HG02678 (cell line): ENCODE measurements around the gene DOK3.
A peak's percentile ranks its signal among the peaks of the same experiment; 100 is the strongest.
"Not testable (repeated sequence)": the region's sequence is repeated elsewhere in the genome, so short reads cannot be mapped to it uniquely, and the experiment has no call there.

Experiments used
- ATAC-seq: cut with Tn5 transposase; IDR thresholded peaks from one replicate; pipeline ENCODE4 v1.9.1; 2021; ENCODE audit warnings: mild to moderate bottlenecking, moderate library complexity; ENCODE audit not compliant: unreplicated experiment

DOK3 gene

DNA sequence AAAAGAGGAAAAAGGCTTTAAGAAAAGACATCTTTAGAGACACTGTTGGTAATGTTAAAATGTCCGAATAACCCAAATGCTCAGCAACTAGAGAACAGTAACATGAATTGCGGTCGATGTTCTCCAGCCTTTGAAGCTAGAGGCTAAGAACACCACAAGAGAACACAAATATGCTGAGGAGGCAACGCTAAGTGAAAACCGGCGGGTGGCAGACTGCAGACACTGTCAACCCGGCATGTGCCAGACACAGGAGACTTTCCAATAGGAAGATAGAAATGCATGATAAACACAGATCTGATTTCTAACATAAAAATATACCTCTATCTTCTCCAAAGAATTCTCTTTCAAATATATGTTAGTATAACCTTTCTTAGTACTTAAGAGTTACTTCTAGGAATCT, 25.5 kb upstream of the DOK3 start:
- no peak for ATAC-seq

DNA sequence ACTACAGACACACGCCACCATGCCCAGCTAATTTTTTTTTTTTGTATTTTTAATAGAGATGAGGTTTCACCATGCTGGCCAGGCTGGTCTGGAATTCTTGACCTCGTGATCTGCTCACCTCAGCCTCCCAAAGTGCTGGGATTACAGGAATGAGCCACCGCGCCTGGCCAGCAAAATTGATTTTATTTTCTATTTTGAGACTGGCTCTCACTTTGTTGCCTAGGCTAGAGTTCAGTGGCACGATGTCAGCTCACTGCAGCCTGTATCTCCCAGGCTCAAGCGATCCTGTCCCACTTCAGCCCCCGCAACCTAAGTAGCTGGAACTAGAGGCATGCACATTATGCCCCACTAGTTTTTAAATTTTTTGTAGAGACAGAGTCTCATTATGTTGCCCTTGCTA, 24.8 kb upstream of the DOK3 start:
- ATAC-seq: not testable (repeated sequence)

DNA sequence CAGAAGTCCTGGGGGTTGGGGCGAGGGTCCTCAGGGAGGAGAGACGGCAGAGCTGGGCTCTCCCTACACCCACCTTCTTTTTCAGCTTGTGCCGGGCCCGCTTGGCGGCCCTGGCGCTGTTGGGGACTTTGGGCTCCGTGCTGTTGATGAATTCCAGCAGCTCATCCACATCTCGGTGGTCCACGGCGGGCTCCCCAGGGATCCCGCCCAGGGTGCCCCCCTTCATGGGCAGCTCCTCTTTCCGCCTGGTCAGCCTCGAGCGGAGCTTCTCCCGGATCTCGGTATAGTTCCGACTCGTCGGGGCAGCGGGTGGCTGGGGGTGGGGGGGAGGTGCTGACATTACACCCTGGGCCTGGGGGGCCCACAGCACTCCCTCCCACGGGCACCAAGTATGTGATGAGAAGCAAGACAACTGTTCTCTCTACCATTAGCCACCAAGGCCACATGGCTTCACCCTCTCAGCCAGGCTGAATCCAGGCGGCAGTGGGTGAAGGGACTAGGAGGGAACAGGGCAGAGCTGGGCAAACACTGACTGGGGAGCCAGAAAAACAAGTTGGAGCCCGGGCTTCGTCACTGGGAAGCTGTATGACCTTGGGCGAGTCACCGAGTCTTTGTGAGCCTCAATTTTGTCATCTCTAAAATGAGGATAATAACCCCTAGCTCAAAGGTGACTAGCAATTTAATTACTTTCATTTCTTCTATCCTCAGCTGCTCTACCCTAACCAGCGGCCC, 21.7 kb upstream of the DOK3 start:
- ATAC-seq: no peak

DNA sequence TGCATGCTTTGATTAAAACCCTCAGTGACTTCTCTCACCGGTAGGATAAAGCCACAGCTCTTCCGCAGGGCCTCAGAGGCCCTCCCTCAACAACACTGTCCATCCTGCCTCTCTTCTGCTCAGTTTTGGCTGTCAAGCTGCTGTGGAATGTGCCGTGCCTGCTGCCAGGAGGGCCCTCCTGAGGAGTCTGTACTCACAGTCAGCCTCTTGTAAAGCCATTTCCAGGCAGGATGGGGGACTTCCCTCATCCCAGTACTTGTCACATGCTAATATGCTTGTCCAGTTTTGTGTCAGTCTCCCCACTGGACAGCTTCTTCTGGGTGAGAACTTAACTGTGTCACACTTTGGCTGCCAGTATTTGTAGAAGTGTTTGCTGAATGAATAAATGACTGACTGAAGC, 21.0 kb upstream of the DOK3 start:
- ATAC-seq: no peak

DNA sequence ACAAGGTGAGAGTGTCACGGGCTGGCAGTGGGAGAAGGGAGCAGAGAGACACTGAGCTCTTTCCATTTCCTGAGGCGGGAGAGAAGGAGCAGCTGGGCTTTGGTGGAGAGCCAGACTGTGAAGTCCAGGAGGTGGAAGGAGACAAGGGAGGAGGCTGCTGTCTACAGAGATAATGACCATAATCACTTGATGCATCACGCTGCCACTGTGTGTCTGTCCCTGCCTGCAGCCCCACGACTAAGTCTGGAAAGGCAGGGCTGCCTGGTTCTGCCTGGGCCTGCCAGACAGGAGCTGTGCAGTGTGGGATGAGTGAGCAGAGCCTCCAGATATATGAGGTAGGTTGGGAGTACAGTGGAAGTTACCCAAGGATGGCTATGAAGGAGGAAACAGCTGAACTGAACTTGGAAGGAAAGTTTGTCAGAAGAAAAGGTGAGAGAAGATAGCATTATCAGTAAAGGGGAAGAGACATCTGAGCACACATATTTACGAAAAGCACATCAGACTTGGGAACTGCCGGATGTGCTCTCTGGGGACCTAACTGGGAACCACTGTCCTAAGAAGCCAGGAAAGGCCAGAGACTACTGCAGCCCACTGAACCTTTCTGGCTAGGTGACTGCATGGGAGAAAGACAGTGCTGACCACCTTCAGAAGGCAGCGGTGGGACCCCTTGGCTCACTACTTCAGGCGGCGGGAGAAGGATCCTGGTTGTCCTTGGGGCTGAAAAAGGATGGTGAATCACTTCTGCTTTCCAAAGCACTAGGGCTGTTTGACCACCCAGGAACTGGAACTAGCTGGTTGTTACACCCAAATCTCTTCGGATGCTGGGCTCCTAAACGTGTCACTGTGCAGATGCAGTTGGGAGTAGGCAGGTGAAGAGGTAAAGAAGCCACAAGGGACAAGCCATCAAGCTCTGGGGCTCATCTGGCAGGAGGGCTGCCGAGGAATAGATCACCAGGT, 19.9 kb upstream of the DOK3 start:
- no peak for ATAC-seq

DNA sequence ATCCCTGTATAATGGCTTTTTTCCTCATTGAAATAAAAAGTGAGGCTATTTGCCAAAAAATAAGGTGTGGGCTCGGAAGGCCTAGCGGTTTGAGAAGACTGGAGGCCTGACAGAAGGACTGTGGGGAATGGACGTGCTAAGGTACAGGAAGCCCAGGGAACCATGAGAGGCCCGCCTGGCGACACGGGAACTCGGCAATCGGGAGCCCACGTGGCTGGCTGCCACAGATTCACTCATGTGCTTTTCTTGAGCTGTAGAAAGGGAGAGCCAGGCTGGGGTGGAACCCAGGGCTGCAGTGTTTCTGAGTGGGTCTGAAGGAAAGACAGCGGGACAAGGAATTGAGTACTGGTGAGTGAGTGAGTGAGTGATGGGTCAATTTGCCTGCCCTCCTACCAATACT, 19.0 kb upstream of the DOK3 start:
- ATAC-seq: no peak

DNA sequence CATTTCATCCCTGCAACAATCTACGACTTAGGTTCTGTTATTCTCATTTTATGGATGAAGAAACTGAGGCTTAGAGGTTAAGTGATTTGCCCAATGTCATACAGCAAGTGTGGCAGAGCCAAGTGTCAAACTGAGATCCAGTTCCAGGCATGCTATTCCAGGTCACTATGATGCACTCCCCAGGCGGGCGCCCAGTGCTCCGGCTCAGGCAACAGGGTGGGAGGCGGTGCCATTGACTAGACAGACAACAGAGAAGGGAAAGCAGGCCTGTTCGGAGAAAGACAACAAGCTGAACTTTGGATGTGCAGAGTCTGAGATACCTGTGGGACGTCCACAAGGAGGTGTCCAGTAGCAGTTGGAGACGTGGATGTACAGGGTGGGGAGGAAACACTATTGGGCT, 18.0 kb upstream of the DOK3 start:
- no peak for ATAC-seq

DNA sequence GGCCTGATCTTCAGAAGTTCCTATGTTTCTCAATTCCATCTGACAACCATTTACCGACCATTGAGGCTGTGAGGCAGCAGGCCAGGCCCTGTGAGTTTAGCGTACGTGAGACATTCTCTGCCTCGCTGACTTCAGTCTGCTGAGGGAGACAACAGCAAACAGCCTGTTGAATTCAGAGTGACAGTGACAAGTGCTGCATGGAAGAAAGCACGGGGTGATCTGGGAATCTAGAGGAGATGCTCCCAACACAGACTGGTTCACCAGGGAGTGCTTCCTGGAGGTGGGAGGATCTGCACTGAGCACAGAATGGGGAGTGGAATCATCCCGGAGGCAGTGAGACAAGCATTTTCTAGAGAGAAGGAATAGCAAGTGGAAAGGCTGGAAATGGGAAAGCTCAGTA, 17.2 kb upstream of the DOK3 start:
- no peak for ATAC-seq

DNA sequence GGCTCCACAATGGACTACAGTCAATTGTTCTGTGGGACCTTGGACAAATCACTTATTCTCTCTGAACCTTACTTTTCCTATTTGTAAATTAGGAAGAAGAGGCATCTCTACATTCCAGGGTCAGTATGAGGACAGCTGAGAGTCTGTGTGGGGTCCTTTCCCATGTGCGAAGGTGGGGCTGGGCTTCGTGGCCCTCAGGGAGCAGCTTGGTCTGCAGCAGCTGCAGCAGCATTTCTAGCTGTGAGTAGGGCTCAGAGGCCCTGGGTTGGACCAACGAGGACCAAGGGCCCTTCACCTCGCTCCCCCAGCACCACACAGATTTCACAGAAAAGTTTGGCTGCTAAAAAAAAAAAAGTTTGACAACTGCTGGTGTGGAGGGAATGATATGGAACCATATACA, 16.6 kb upstream of the DOK3 start:
- no peak for ATAC-seq

DNA sequence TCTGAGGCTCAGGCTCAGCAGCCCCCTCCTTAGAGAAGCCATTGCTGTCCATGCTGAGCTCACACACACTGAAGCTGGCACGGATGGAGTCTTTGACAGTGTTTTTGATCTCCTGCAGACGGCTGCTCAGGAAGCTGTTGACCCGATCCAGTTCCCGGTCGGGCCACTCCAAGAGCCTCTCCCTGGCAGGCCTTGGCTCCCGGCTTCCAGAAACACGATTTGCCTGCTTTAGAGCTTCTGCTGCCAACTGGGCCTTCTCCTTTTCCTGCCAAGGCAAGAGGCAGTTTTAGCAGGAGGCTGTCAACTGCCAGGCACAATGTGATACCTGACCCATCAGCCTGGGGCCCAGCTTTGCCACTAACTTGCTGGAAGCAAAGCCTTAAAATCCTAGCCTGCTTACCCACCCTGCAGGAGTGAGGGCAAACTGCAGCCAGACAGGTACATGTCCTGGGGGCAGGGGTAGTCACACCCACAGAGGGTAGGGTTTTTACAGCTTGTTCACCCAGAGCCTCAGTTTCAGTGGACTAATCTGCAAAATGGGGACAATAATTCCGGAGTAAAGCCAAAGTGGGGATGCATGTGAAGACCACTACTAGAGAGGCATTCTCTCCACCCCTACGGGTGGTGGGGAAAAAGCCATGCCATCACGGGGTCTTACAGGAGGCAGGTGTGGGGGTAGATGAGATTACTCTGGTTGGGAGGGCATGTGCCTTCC, 15.5 kb upstream of the DOK3 start:
- ATAC-seq: no peak

DNA sequence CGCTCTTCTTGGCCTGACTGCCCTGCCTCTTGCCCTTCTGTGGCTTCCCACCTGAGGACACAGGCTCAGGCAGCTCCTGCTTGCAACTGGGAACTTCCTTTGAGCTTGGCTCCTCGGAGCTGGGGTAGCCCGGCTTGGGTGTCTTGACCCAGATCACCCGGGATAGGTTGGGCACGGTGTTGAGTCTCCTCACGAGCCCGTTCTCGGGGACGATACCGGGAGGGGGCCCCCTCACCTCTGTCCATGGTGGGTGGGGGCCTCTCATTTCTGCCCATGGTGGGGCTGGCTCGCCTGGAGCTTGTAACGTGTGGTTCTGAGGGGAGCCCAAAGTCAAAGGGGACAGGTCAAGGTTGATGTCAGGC, 14.9 kb upstream of the DOK3 start:
- no peak for ATAC-seq

DNA sequence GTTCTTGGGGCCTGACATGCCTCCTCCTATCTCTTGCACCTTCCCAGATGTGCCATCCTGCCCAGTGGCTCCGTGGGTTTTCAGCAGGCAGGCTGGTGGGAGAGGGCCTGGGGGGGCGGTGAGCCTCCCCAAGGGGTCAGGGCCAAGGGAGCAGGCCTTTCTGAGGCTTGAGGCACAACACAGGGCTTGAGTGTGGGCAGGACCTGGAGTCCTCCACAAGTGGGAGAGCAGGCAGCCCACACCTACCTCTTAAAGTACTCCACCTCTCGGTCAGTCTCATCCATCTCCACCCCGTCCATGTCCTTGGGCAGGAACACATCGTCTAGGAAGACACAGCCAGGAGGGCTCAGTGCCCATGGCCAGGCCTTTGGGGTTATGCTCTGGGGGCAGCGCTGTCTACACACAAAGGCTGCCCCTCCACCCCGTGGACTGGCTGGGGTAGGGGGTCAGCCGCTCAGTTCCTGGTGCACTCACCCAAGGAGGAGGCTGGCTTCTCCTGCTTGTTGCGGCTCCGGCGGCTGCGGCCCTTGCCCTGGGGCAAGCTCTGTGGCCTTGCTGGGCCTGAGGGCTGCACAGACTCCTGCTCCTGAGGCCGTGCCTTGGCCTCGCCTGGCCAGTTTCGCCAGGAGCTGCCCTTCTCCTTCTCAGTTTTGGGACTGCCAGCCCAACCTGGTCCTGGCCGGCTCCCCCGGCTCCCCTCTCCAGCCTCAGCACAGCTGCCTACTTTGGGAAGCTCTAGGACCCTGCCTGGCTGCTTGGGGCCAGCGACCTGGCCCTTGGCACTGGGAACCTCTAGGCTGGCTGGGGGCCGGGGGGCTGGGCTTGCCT, 14.3 kb upstream of the DOK3 start:
- ATAC-seq: no peak

DNA sequence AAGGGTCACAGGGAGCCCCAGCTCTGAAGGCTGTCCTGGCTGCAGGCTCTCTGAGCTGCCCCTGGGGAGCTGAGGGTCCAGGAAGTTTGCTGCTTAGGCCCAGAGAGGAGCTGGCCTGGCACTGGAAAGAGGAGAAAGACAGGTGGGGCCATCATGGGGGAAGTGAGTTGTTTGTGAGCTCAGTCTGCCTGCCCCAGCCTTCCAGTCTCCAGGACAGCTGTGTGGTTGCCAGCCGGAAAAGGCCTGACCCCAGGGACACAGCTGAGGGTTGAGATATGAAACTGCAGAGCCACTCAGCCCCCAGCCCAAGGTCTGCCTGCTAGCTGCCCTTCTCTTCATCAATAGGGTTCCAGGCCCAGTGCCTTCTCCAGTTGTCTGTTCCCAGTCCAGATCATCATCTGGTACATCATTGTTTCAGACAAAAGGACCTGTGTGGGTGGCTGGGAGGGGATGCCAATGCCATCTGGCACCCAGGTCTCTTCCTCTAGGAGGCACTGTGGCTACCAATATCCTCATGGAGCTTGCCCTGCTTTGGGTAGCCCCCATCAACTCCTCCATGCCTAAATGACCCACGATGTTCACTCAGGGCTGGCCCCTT, 11.4 kb upstream of the DOK3 start:
- no peak for ATAC-seq

DNA sequence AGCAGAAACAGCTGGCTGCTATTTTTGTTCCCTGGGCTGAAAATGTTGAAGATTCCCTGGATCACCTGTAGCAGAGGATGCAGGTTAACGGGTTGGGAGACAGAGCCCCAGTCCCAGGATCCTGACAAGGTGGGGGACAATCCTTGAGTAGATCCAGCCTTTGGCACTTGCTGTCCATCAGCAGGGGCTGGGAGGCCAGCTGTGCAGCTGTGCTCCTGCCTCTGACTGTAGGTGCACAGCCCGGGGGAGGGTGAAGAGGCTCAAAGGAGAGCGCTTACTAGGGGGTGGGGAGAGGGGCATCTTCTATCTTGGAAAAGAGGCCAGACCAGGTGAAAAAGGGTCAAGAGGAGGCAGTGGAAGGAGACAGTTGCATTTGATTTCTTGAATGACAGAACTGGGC, 10.6 kb upstream of the DOK3 start:
- ATAC-seq: no peak

DNA sequence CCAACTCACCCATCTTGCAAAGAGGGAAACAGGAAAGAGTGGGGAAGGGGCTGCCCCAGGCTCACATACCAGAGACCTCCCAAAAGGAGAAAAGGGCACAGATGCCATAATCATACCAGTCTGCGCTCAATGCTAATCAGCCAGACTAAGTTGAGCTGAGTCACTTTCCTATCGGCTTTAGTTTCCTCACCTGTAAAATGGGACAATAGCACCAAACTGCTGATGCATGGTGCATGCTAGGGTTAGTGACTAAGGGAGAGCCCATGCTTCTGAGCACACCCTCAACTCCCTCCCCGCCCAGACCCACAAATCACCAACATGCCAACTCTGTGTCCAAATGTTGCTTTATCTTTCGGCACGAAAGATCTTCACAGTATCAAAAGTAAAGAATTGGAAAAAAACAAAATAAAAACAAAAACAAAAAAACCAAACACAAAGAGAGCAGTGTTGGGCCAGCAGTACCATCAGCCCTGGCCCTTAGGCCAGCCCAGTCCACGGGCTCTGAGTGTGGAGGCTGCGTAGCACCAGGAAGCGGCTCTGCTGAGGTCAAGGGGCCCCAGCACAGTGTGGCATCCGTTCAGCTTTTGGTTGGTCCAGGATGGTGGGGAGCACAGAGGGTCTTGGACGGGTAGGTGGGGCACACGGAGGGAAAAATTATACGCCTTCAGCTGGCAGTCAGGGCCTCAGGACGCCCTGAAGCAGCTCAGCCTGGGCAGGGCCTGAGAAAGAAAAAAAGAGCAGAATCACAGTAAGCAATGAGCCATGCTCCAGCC, 10.0 kb upstream of the DOK3 start:
- no peak for ATAC-seq

DNA sequence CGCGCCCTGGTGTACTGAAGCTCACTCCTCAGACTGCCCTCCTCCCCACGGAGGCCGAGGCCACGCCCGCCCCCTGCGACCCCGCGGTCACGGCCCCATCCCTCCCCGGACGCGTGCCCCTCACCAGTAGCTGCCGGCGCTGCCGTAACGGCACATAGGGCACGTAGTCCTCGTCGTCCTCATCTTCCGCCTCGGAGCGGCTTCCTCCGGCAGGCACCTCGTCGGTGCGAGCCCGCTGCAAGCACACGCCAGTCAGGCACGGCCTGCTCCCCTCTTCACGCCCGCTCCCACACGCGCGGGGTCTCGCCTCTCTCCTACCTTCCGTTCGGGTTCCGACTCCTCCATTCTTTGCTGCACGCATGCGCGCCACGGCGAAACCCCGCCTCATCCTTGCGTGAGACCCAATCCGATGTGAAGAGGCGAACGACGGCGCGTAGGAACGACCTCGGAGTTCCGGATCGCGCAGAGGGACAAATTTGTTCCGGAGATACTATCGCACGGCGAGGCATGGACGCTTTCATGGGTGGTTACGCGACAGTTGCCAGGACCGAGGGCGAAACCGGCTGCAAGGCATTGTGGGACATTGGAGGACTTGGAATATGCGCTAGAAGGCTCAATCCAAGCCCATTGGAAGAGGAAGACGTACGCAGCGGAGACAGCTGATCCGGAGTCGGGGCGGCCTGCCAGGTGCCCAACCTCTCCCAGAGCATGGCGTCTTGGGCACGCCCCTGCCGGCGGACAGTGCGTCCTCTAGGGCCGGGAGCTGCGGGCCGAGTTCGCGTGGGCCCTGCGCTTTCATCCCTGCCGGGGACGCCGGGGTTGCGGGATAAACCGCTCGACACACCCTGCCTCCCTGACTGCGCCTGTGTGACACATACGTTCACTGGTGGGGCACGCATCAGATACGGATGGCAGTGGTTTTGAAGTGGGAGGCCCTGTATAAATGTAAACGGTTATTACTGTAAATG, 7.3 kb upstream of the DOK3 start, which contains the start of gene DDX41:
Gene DDX41, minus strand, starts transcription at position 361 of the 968 bp plus-strand sequence. Its CDS starts 16 bp downstream, at position 345.
- peak; percentile 87 for ATAC-seq

DNA sequence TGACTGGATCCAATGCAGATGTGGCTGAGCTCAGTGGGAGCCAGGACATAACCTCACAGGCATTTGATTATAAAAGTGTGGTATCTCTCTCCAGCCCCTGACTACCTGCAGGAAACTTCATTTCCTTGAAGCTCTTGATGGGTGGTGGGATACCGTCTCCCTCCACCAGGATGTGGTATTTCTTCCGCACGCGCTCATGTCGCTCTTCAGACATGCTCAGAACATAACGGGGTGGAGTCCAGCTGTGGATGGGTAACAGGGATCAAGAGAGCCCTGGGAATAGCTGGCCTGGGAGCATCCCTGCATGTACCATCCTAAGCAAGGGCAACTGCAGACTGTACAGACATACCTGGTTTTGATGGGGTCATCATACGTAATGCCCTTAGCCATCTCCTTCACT, 6.0 kb upstream of the DOK3 start:
- no peak for ATAC-seq

DNA sequence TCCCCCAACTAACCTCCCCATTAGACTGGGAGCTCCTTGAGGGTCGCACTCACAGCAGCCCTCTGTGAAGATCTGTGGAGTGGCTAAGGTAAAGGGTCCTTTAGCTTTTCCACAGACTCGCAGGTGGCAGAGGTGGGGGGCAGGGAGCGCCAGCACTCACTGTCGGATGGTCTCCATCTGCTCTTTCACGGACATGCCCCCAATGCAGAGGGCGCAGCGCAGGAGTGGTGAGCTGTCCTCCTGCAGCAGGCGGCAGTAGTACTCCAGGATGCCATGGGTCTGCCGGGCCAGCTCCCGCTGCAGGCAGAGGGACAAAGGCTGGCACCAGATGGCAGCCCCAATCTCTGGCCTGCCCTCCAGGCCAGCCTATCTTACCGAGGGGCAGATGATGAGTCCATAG, 4.9 kb upstream of the DOK3 start:
- no peak for ATAC-seq
